ENCODE data around the gene TBPL2. TPM values are rescaled to one million over a fixed set of nuclear protein-coding genes. Genes with fewer than 3 reads are reported as not detected.

The TBPL2 gene
- total RNA-seq, 1 experiment from 2014 or later, result not detected

DNA sequence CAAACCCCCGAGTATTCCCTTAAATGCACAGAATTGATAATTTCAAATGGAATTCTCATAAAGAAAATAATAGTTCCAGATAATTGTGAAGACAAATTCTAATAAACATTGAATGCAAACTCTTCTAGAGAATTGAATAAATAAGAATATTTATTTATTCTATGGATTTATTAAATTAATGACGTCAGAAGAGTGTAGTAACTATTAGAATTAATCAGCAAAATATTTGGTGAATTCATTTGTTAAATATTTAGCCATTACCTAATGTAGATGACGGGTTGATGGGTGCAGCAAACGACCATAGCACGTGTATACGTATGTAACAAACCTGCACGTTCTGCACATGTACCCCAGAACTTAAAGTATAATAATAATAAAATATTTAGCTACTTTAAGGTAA lies 33.4 kb upstream of the TBPL2 start:
- Histone ChIP-seq H4K8ac (replicated peaks; ENCODE audit: insufficient read length, low read depth, low read length) (no peak overlapping the region), H3K9ac (ENCODE audit: extremely low read depth, insufficient read length, low read length) (no peak overlapping the region), H3K79me1 (ENCODE audit: insufficient read depth, low read depth, low read length, poor library complexity, severe bottlenecking) (no peaks in the 10 kb centered on the region), H3K27me3 (ENCODE audit: insufficient read depth, low read length) (no peaks in the 10 kb centered on the region), H2BK15ac (ENCODE audit: low read depth, low read length) (no peak overlapping the region), H4K91ac (ENCODE audit: insufficient read length, low read depth, low read length) (no peak overlapping the region), H2AK5ac (ENCODE audit: insufficient read length, low read length) (no peak overlapping the region), H4K20me1 (ENCODE audit: control insufficient read depth, insufficient read depth, insufficient read length) (no peaks in the 10 kb centered on the region), H3K4me2 (ENCODE audit: insufficient read depth, insufficient read length, low read length) (no peak overlapping the region), H2BK12ac (ENCODE audit: insufficient read length, low read depth, low read length) (no peak overlapping the region), H3K79me2 (ENCODE audit: insufficient read depth, low read length) (no peaks in the 10 kb centered on the region), H3K18ac (ENCODE audit: insufficient read length, low read depth, low read length) (no peak overlapping the region), H3K14ac (ENCODE audit: insufficient read depth, low read length) (no peak overlapping the region), H2BK120ac (ENCODE audit: low read depth, low read length, poor library complexity, severe bottlenecking) (no peak overlapping the region), H3K23me2 (ENCODE audit: insufficient read length, low read depth, low read length, poor library complexity, severe bottlenecking) (no peaks in the 10 kb centered on the region), H3K27ac (ENCODE audit: insufficient read length, low read depth, low read length) (no peak overlapping the region), H3K9me3 (ENCODE audit: control insufficient read depth, low read depth, low read length) (no peaks in the 10 kb centered on the region), H3K23ac (ENCODE audit: insufficient read length, low read depth, low read length) (no peak overlapping the region), H3T11ph (ENCODE audit: low read length) (no peak overlapping the region), H2BK20ac (ENCODE audit: low read depth, low read length, poor library complexity, severe bottlenecking) (no peak overlapping the region), H2AFZ (ENCODE audit: low read length) (no peak overlapping the region), H4K5ac (ENCODE audit: insufficient read length, low read depth, low read length) (no peak overlapping the region), H2BK5ac (ENCODE audit: insufficient read length, low read length) (no peak overlapping the region), H3K4me1 (ENCODE audit: insufficient read depth, low read length) (no peaks in the 10 kb centered on the region), H3K4ac (ENCODE audit: low read depth, low read length) (no peak overlapping the region), H3K56ac (ENCODE audit: insufficient read length, low read depth, low read length) (no peak overlapping the region)
- TF ChIP-seq, protein P1, sequence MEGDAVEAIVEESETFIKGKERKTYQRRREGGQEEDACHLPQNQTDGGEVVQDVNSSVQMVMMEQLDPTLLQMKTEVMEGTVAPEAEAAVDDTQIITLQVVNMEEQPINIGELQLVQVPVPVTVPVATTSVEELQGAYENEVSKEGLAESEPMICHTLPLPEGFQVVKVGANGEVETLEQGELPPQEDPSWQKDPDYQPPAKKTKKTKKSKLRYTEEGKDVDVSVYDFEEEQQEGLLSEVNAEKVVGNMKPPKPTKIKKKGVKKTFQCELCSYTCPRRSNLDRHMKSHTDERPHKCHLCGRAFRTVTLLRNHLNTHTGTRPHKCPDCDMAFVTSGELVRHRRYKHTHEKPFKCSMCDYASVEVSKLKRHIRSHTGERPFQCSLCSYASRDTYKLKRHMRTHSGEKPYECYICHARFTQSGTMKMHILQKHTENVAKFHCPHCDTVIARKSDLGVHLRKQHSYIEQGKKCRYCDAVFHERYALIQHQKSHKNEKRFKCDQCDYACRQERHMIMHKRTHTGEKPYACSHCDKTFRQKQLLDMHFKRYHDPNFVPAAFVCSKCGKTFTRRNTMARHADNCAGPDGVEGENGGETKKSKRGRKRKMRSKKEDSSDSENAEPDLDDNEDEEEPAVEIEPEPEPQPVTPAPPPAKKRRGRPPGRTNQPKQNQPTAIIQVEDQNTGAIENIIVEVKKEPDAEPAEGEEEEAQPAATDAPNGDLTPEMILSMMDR (conservative IDR thresholded peaks at IDR 0.05), result no peak
- H3K4me1 Mint-ChIP-seq, result no peaks in the 10 kb centered on the region
- peaks cover 0 to under 1% of the 10 kb centered on the region in 2 experiments; a peak in 1 of 5 replicates for H3K9me3 Mint-ChIP-seq
- no peak overlapping the region for H3K4me3 Mint-ChIP-seq
- H3K36me3 Mint-ChIP-seq (ENCODE audit: insufficient read depth in 1 of 3, low read depth in 3 of 3), result no peaks in the 10 kb centered on the region
- H3K27me3 Mint-ChIP-seq (ENCODE audit: low read depth), result no peaks in the 10 kb centered on the region; the same call in 1 of the 2 replicates
- DNase-seq, result no peak
- H3K27ac Mint-ChIP-seq, result no peak overlapping the region
- WGBS (ENCODE audit: extremely low coverage, insufficient read length, low lambda C conversion rate), result no CpG with 5 or more reads among the region's 7 CpGs
